Measurements from ENCODE around the gene NLRP6. TPM values are rescaled to one million over a fixed set of nuclear protein-coding genes. Genes with fewer than 3 reads are reported as not detected.
"Not testable (repeated sequence)": the region's sequence is repeated elsewhere in the genome, so short reads cannot be mapped to it uniquely, and the experiment has no call there.

NLRP6 gene
- total RNA-seq, 2 donors from 2014 or later = 0.18 to 2.7 TPM

DNA sequence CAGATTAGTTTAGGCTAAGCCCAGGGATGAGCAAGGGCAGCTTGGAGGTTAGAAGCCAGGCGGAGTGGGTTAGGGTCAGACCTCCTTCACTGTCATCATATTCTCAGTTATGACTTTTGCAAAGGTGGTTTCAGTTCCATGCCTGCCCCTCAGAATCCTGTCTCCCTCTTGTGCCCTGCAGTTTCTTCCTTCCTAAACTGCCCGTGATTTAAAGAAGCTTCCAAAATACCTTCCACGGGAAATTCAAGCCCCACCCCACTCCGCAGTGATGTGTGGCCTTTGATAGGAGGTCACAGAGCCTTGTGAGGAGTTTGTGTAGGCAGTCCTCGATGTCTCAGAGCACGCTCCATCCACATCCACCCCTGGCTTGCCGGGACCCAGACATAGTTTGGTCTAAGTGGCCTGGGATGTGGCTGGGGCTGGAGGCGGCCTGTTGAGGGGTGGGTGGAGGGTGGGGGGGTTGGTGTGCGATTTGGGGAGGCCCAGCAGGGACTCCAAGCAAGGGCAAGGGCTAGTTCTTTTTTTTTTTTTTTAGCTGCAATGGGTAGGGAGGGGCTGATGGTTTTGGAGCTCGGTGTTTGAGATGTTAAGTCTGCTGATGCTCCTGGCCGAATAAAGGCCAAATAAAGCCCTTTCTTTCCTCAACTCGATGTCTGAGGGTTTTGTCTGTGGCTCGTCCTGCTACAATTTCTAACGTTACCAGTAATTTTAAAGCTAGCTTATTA, 34.0 kb downstream of the NLRP6 start:
- Histone ChIP-seq H3K4me1 (replicated peaks) (peaks cover 16% of the 10 kb centered on the region), H3K36me3 (no peaks in the 10 kb centered on the region), H3K27me3 (replicated peaks; ENCODE audit: insufficient read depth) (no peaks in the 10 kb centered on the region), H3K4me3 (no peak overlapping the region), H3K9me3 (no peaks in the 10 kb centered on the region), H3K27ac (peak overlapping the region; percentile 84 to 86)
- no peak for DNase-seq (ENCODE audit: low spot score)
- WGBS = 62% methylated on average over 14 of the region's 14 CpGs
- no peak for TF ChIP-seq POLR2A (IDR thresholded peaks at IDR 0.05)
- intact Hi-C loops (cut with DNase I) = no loop called here

DNA sequence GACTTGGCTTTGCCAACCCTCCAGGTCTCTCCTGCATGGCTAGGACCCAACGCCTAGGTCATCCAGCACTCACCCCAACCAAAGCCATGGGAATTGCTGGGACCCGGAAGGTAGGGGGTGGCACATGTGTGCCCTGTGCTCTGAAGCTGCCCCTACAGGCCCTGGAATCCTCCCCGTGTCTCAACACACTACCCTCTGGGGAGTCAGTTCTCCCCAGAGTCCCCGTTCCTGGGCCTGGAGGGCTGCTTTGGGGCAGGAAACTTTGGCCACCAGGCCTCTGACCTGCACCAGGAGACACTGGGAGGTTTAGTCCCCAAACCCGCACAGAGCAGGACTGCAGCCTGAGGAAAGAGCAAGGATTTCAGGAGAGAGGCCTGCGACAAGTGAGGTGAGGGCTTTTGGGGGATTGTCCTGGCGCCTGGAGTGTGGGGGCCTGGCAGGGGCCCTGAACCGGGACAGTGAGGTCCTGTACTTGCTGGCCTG, 35.1 kb downstream of the NLRP6 start:
- Histone ChIP-seq H3K36me3 (no peaks in the 10 kb centered on the region), H3K4me3 (peak overlapping the region in 1 of 2 donors; percentile 41), H3K9me3 (no peaks in the 10 kb centered on the region), H3K4me1 (replicated peaks) (peaks cover 16% of the 10 kb centered on the region), H3K27ac (peak overlapping the region; percentile 84 to 86), H3K27me3 (replicated peaks; ENCODE audit: insufficient read depth) (no peaks in the 10 kb centered on the region)
- TF ChIP-seq, protein P1, sequence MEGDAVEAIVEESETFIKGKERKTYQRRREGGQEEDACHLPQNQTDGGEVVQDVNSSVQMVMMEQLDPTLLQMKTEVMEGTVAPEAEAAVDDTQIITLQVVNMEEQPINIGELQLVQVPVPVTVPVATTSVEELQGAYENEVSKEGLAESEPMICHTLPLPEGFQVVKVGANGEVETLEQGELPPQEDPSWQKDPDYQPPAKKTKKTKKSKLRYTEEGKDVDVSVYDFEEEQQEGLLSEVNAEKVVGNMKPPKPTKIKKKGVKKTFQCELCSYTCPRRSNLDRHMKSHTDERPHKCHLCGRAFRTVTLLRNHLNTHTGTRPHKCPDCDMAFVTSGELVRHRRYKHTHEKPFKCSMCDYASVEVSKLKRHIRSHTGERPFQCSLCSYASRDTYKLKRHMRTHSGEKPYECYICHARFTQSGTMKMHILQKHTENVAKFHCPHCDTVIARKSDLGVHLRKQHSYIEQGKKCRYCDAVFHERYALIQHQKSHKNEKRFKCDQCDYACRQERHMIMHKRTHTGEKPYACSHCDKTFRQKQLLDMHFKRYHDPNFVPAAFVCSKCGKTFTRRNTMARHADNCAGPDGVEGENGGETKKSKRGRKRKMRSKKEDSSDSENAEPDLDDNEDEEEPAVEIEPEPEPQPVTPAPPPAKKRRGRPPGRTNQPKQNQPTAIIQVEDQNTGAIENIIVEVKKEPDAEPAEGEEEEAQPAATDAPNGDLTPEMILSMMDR (IDR thresholded peaks at IDR 0.05) = no peak
- no peak for TF ChIP-seq POLR2AphosphoS5 (IDR thresholded peaks at IDR 0.05)
- TF ChIP-seq POLR2A (IDR thresholded peaks at IDR 0.05) = no peak
- intact Hi-C loops (cut with DNase I) = no loop called here
- 40% methylated on average over 8 of the region's 8 CpGs for WGBS
- DNase-seq (ENCODE audit: low spot score) = no peak

DNA sequence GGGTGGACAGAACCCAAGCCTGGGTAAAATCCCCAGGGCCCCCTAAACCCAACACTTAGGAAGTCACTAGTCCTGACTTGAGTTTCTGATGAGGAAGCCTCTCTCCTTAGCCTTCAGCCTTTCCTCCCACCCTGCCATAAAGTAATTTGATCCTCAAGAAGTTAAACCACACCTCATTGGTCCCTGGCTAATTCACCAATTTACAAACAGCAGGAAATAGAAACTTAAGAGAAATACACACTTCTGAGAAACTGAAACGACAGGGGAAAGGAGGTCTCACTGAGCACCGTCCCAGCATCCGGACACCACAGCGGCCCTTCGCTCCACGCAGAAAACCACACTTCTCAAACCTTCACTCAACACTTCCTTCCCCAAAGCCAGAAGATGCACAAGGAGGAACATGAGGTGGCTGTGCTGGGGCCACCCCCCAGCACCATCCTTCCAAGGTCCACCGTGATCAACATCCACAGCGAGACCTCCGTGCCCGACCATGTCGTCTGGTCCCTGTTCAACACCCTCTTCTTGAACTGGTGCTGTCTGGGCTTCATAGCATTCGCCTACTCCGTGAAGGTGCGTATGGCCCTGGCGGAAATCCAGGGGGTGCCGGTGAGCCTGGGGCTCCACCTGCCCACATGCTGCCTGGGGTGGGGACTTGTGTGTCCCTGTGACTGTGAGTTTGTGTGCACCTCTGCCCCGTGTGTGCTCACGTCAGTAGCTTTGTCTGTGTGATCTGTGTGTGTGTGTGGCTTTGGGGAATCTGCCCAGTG, 35.8 kb downstream of the NLRP6 start, which contains the start of gene IFITM1:
TSS of gene IFITM1 (plus strand) at position 254 of the 767 bp plus-strand sequence. CDS start at position 385, 131 bp downstream.
- no peaks in the 10 kb centered on the region for H3K27me3 ChIP-seq (replicated peaks; ENCODE audit: insufficient read depth)
- peak; percentile 55 for DNase-seq (ENCODE audit: low spot score)
- H3K4me1 ChIP-seq (replicated peaks) = peaks cover 16% of the 10 kb centered on the region
- no peaks in the 10 kb centered on the region for H3K36me3 ChIP-seq
- TF ChIP-seq POLR2A (IDR thresholded peaks at IDR 0.05) (peak; percentile 93), POLR2AphosphoS5 (IDR thresholded peaks at IDR 0.05) (peak; percentile 89)
- TF ChIP-seq, protein P1 (IDR thresholded peaks at IDR 0.05) = no peak
- 21% methylated on average over 18 of the region's 18 CpGs for WGBS
- intact Hi-C loops (cut with DNase I) = no loop called here
- peak within 1 kb of the TSS; percentile 84 to 86 for H3K27ac ChIP-seq
- H3K9me3 ChIP-seq = no peaks in the 10 kb centered on the region
- H3K4me3 ChIP-seq = peak within 1 kb of the TSS; percentile 25 to 41

DNA sequence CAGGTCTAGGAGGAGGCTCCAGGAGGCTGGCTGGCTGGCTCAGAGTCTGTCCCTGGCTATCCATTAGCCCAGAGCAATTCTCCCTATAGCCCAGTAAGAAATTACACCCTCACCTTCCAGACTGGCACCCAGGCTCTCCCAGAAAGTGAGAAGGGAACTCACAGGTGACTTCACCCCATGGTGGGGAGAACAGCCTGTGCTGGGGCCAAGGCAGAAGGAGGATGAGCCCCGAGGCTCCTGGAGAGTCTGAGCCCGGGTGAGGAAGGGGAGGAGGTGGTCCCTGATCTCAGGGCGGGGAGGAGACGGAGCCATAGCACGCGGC, 36.3 kb downstream of the NLRP6 start:
- Histone ChIP-seq H3K27ac (peak overlapping the region; percentile 84 to 86), H3K4me1 (replicated peaks) (peaks cover 16% of the 10 kb centered on the region), H3K4me3 (peak overlapping the region; percentile 25 to 41)
- intact Hi-C loops (cut with DNase I); H3K9me3 ChIP-seq; DNase-seq (ENCODE audit: low spot score); H3K27me3 ChIP-seq (replicated peaks; ENCODE audit: insufficient read depth); H3K36me3 ChIP-seq: not testable (repeated sequence)
- peak; percentile 5 for TF ChIP-seq POLR2A (IDR thresholded peaks at IDR 0.05)
- 36% methylated on average over 6 of the region's 6 CpGs for WGBS

DNA sequence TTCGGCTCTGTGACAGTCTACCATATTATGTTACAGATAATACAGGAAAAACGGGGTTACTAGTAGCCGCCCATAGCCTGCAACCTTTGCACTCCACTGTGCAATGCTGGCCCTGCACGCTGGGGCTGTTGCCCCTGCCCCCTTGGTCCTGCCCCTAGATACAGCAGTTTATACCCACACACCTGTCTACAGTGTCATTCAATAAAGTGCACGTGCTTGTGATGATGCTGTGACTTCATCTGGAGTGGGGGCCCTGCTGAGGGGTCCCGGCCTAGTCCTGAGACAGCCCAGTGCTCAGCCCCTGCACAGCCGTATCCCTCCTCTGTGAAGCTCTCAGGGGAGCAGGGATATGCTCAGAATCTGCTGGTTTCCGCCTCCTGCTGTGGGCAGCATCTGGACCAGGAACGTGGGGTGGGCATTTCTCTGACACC, 36.9 kb downstream of the NLRP6 start:
- no peak for TF ChIP-seq POLR2A (IDR thresholded peaks at IDR 0.05)
- TF ChIP-seq, protein P1 (IDR thresholded peaks at IDR 0.05) = no peak
- no peak for TF ChIP-seq POLR2AphosphoS5 (IDR thresholded peaks at IDR 0.05)
- intact Hi-C loops (cut with DNase I) = no loop called here

More for the DNA sequence above, 36.9 kb downstream of the NLRP6 start:
- Histone ChIP-seq H3K4me3 (peak overlapping the region; percentile 8 to 41), H3K4me1 (replicated peaks) (peaks cover 16% of the 10 kb centered on the region), H3K27ac (peak overlapping the region; percentile 84 to 86), H3K36me3 (no peaks in the 10 kb centered on the region), H3K27me3 (replicated peaks; ENCODE audit: insufficient read depth) (no peaks in the 10 kb centered on the region), H3K9me3 (no peaks in the 10 kb centered on the region)
- 63% methylated on average over 9 of the region's 9 CpGs for WGBS
- DNase-seq (ENCODE audit: low spot score) = no peak
